Stimulated activated CD4-positive, alpha-beta T cell treated with anti-CD3 and anti-CD28 coated beads, Interleukin-12 subunit alpha, Interleukin-12 subunit beta, amount 100 ng/mL, for 4 hours (primary cell): ENCODE results near the gene CCDC188.

Source experiments
- DNase-seq: peaks from one replicate; pipeline ENCODE4 v3.0.0-alpha.2; 2020

CCDC188 gene

DNA sequence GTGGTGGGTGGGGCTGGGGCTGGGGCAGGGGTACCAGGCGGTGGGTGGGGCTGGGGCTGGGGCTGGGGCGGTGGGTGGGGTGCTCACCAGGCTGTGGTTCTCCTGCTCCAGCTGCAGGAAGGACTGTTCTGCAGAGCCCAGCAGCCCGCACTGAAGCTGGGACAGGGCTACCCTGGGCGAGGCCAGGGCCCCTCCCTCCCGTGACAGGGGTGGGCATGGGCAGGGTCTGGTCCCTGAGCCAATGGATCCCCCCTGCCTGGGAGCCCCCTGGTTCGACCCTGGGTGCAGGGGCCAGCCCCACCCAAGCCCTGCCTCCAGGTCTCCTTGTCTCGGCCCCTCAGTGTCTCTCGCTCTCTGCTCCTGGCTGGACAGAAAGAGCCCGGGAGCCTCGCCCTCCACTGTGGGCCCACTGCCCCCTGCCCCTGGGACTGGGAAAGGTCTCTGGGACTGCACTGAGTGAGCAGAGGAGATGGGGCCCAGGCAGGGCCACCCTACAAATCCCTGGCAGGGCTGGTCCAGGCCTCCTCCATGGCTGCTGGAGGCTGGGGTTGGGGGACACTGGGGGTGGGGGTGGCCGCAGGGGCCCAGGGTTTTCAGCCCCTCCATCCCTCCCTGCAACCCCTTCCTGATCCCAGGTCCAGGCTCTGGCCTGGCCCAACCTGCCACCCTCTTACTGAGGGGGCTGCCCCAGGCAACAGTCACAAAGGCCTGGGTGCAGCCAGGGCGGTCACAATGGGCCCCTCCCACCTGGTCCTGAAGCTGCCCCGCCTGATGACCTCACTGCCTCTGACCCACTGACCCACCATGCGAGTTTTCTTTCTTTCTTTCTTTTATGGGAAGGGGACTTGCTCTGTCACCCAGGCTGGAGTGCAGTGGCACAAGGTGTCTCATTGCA is at the start of gene CCDC188:
TSS of gene CCDC188 (minus strand) at position 675 of the 895 bp plus-strand sequence. CDS start at position 606, 69 bp downstream.
- DNase-seq, result no peak

DNA sequence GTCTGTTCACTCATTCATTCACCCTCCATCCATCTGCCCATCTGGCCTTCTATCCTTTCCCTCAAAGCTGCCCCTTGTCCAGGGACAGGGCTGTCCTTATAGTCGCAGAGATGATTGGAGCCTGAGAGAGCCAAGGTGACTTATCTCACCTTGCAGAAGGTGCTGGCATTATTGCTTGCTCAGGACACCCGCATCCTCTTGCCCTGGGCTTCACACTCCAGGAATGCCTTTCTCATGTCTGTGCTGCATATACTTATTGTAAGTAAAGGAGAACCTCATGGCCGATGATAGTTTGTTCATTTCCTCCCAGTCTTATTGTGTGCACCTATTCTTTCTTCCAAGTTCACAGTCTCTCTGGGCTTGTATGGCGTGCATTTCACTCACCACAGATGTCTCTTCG is 49.1 kb upstream of the CCDC188 start:
- DNase-seq, result no peak

DNA sequence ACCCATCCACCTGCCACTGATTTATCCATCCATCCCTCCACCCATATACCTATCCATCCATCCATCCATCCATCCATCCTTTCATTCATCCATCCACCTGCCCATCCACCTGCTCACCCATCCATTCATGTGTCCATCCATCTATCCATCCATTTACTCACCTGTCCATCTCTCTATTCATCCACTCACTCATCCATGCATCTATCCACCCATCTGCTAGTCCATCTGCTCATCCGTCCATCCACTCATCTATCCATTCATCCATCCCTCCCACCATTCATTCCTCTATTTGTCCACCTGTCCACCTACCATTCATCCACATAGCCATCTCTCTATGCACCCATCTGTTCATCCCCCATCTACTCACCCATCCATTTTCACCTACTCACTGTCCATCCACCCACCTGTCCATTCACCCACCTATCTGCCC is 48.6 kb upstream of the CCDC188 start:
- no peak for DNase-seq

DNA sequence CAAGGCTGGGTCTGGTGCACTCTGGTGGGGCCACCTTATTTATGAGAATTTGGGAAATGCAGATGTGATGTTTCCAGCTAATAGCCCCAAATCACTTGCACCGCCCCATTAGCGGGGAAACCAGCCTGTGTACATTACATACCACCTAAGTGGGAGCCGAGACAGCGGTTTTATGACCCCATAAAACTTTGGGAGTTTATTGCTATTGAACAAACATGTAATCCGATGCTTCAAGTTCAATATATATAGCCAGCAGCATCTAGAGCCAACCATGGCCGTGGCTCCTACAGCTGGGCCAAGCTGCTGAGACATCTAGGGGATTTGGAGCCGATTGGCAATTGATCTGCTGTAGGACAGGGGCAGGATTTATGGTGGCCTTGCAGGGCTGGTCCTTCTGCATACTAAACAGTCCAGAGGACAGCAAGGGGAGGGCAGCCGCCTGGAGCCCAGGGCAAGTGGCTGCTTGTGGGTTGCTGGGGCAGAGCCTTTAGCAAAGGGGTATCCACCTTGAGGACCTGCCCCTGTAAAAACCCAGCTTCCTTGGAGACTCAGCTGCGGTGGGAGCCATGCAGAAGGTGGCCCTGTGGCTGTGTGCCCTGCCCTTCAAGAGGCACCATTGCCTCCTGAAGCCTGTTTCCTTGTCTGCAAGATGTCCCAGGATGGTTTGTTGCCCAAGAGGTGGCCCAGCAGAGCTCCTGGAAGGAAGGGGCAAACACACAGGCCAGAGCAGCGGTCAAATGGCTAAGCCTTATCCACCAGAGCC is 47.9 kb upstream of the CCDC188 start:
- DNase-seq, result no peak

DNA sequence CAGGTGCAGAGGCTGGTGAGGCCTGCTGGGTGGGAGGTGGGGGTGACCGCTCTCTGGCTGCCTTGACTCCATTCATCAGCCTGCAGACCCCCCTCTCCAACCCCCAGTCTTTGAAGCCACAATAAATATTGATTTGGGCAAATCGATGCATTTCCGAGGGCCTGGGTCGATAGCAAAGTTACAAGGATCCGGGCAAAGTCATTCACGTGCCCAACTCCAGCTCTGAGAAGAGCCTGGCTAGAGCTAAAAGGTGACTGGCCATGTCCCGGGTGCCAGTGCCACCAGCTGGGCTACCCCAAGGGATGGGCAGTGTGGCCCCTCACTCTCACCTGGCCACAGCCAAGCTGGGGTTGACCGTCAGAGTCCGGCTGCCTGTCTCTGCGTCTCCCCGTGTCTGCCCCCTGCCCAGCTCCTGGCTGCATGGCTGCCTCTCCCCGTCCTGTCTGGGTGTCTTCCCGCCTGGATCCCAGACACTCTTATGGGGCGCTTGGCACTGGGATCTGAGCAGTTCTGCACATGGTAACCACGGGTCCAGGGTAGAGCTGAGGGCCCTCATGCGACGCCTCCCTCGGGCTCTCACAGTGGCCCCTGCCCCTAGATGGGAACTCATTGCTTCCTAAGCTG is 46.7 kb upstream of the CCDC188 start:
- no peak for DNase-seq

DNA sequence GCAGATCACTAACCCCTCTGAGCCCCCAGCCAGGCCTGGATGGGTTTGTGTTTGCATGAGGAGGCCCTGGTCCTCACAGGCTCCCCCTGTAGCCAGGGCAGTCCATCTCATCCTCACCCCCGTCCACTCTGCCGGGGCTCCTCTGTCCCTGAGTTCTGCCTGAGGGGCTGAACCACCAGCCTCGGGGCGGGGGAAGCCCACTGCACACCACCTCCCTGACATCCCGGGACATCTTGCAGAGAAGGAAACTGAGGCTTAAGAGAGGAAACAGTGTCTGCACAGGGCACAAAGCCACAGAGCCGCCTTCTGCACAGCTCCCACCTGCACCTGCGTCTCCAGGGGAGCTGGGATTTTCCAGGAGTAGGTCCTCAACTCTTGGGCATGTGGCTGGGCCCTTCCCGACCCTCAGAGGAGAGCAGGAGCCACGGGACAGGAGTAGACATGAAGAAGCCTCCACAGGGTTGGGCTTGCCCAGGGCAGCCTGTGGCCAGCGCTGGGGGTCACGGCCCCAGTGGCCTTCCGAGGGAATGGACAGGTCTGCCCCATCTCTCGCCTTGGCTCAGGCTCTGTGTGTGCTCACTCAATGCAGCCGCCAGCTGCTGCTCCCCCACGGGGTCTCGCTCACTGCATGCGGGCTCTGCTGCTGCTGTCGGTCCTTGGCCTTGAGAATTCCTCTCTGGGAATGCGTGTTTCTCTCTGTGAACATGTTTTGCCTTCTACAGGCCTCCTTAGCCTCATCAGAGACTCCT is 45.4 kb upstream of the CCDC188 start:
- DNase-seq, result no peak

DNA sequence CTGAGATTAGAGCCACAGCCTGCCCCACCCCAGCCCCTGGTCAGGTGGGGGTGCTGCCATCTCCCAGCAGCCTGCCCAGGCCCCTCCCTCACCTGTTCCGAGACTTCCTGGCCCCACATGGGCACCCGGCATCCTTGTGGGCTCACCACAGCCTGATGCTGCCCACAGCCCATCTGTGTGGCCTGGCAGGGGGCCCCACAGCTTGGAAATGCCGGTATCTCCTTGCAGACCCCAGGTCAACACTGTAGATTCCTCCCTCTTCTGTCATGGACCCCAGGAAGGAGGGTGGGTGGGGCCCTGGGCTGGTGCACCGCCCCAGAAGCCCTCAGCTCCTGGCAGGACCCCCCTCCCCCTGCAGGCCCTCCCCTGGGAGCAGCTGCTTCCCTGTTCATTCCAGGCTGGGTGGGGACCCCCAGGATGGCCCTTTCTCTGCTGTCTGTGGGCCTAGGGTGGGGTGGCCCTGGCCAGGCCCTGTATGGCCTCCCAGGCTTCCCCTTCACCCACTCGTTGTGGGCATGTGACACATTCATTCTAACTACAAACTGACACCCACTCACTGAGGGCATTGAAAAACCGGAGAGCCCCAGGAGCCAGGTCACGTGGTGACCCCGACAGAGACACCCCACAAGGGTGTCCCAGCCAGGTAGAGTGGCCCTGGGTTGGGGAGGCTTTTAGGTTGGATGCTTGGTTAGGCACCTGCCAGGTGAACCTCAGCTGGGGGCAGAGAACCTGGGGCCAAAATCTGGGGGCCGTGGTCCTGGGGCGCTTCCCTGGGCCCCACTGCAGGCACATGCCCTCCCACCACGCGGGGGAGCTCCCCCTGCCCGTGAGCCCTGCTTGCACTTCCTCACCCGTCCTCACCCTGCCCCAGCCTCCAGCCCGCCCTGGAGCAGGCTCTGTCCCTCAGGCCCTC is 44.1 kb upstream of the CCDC188 start:
- no peak for DNase-seq

DNA sequence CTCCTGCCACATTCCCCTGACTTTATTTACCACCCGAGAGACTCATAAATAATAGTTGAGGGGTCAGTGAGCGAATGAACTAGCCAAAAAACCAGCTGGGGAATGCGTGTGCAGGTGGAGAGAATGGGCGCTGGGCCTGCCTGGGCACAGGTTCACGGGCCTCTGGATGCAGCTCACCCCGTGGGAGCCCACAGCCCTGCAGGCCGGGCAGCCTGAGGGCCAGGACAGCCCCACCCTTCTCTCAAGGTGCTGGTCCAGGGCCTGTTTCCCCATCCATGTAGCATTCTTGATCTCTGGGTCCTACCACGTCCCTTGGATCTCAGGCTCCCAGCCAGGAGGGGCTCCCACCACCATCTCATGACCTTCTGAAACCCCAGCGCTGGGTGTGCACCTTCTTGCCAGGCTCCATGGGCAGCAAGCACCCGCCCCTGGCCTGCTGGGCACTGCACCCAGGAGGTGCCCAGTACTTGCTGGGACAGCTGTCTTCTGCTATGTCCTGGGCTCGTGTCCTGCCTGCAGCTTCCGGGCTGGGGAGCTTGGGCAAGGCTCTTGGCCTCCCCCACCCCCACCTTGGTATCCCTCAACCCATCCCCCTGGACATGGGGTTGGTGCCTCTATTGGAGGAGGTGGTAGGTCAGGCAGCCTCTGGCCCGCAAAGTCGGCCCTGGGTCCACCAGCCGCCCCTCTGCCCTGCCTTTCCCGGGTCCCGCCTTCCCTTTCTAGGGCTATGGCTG is 43.1 kb upstream of the CCDC188 start:
- no peak for DNase-seq

DNA sequence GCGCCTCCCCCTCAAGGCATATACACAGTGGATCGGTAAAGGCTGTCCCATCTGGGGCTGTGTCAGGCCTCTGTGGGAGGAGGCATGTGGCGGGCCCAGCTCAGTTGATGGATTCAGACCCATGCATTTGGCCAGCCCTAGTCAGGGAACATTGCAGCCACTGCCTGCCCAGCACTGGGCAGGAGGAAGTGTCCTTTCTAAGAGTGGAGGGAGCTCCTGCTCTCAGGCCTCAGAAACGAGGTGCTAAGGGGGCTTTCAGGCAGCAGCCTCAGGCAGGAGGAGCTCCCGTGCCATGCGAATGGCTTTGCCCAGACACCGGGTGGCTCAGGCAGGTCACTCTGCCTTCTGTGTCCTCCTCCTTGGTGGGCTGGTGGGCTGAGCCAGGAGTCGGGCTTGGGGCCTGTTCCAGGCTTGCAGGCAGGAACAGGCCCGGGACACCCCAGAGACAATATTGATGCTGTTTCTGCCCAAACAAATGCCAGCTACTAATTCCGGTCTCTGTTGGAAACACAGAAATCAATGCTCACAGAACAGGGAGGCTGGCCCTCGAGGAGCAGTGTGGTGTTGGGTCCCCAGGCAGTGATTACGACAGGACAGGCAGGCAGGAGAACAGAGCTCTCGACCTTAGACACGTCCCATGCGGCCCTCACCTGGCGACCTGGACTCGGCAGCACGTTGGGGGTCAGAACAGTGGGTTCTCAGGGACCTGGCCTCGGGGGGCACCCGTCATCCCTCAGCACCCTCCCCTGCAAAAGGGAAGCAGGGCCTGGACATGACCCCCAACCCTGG is 42.3 kb upstream of the CCDC188 start:
- DNase-seq, result no peak

DNA sequence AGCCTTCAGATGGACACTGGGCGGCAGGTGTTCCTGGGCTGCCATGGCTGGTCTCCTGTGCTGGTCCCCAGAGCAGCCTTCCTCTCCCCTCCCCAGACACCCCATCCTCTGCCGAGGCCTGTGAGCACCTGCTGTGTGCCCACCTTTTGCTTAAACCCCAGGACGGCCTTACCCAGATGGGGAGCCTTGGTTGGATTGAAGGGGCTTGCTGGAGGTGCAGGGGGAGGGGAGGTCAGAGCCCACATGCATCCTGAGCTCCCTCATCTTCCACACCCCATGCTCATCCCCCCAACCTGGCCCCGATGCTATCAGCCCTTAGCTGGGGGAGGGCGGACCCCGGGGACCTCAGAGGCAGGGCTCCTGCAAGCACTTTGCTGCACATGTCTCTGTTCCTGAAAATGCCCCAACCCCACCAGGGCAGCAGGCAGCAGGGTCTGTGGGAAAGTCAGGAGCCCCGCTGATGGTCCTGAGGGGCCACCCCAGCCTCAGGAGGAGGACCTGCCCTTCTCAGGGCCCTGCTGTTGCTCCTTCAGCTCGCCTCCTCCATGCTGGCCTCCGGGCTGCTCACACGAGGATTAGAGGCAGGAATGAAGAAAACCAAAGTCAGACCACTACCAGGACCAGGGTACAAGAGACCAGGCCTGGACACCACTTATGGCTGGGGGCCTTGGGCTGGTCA is 41.6 kb upstream of the CCDC188 start:
- DNase-seq, result no peak

DNA sequence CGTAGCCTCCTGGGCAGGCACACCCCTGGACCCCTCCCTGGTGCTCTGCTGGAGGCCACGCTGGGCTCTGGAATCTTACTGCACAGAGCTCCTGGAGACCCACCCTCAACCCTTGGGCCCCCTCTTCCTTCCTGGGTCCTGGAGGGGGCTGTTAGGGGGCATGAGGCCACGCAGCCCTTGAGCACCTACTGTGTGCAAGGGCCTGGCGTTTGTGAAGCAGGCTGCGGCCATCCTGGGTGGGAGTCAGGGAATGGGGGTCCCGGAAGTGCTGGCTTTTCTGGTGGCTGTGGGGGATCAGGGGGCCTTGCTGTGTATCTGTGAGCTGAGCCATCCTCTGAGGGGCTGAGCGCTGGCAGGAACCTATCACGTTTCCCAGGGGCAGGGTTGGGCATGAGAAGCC is 40.9 kb upstream of the CCDC188 start:
- DNase-seq, result no peak

DNA sequence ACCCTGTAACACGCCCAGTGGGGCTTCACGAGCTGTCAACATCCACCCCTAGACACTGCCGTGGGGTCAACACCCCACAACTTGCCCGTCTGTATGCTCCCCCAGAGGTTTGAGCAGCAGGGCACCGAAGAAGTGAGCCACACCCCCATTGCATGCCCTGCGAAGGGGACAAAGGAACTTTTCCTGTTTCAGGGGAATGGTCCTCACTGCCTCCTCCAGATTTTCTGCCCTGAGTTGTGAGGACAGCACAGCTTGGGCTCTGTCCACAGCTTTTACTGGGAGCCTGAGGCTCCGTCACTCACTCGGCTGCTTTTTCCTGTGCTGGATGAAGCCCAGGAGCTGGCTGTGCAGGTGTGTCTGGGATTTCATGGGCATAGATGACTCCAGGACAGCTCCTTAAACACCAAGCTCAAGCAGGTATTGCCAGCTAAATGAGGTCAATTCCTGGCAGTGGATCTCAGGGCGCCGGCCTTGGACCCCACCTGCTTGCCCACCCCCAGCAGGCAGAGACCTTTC is 40.2 kb upstream of the CCDC188 start:
- DNase-seq, result no peak

DNA sequence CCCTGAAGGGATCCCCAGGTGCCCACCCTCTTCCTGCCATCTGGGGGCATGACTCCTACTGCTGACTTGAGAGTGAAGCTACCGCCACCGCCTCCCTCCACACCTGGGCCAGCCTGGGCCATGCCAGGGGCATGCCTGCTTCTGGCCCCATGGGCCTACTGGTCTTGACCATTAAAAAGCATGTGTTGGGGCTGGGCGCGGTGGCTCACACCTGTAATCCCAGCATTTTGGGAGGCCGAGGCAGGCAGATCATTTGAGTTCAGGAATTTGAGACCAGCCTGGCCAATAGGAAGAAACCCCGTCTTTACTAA is 37.7 kb upstream of the CCDC188 start:
- DNase-seq, result no peak

DNA sequence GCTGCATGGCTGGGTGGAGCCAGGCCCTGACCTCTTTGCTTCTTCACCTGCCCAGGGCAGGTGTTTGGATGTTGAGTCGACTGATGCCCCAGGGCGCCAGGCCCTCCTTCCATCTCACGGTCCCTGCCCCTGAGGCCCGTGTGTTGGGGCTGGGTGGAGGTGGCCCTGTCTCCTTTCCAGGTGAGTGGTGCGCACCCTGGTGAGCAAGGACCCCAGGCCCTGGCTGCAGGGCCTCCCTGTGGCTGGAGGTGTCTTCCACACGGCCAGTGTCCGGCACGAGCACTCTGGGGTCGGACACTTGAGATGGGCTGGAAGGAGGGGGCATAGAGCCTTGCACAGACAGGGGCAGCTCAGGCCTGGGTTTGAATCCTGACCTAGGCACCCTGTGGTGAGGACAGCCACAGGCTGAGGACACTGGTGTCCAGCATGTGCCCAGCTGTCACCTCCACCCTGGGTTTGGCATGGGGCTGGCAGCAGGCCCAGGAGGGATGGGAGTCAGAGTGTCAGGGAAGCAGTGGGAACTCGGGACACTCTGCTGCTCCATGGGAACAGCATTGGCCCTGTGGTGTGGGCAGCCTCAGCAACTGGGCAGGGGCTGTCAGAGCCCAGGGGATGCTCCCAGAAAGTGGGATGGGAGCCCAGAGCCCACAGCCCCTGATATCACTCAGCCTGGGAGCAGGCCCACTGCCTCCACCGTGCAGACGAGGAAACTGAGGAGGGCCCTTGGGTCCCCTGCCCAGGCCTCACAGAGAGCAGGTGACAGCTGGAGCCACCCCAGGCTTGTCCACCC is 37.1 kb upstream of the CCDC188 start:
- DNase-seq, result no peak

DNA sequence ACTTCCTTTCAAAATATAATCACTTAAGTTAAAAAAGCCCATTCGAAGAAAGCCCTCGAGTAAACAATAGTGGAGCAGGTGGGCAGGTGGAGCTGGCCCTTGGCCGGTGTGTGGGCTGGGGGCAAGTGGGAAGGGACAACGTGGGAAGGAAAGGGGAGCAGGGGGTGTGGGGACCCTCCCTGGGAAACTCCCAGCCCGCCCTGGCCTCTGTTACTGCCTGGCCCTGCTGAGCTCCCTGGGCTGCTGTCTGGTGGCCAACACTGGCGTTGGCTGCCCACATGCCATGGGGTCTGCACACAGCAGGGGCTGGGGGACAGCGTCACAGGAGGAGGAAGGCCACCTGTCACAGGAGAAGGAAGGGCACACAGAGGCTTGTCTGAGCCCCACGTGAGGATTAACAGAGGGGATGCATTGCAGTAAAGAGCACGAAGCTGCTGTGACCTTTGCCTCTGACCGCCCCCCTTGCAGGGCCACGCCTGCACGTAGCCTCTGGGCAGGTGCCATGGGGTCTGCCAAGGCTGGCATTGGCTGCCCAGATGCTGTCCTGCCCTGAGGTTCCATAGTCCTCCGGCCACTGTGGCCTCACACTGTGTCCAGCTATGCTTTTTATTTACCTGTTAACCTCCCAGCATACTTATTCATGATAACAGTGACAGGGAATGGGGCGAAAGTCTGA is 36.2 kb upstream of the CCDC188 start:
- no peak for DNase-seq

DNA sequence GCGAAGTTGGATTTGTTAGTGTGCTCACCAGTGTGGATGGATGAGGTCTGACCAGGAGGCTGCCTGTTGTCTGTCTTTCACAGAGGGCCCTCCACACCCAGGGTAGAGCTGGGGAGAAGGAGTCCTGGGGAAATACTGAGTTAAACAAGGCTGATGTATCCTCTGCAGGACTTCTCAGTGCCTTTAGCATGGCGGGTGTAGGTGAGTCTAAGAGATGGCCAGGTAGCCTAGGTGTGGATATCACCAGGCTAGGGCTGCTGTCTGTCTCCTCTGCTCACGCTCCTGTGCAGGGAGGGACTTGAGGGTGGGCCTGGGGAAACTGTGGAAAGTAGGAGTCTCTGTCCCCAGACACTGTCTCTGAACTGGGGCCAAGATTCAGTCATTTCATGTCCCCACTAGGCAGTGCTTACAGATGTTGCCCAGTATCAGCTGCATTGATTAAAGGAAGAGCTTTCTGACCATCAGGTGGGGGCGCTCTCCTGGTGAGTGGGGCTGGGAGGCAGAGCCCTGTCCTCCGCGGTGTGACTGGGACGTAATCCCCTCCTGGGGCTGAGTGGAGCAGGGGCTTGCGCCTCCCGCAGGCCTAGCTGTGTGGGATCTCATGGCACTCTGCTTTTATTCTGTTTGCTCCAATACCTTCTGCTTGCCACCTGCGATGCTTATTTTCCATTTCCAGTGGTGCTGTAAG is 35.5 kb upstream of the CCDC188 start:
- DNase-seq, result no peak

DNA sequence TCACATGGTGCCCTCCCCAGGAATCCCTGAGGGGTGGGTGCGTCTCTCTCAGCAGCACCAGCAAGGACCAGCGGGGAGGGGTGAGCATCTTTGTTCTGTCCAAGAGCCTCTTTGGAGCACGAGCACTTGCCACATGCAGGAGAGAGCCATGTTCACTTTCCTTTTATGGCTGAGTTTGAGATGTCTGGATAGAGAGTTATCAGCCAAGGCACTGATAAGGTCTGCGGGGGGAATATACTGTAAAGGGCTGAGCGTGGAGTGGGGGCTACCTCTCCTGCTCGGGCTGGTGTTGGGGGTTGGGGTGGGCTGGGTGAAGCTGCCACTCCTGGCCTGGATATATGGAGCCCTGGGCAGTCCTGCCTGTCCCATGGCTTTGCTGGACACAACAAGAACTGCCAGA is 34.9 kb upstream of the CCDC188 start:
- no peak for DNase-seq
